H1 (cell line): Measurements from ENCODE around the gene AGBL1. TPM values are rescaled to one million over a fixed set of nuclear protein-coding genes. Genes with fewer than 3 reads are reported as not detected.

Source experiments
- CTCF ChIA-PET: fragments of 300-600 bp; sonication (Branson Sonifier 250); formaldehyde crosslinking; loops from one replicate; lab custom pipeline; 2021; ENCODE audit not compliant: partially characterized antibody; lab: Charles Lee
- POLR2A ChIA-PET: fragments of 300-600 bp; sonication (Branson Sonifier 250); formaldehyde crosslinking; loops from one replicate; lab custom pipeline; 2021; ENCODE audit warnings: inconsistent platforms; ENCODE audit not compliant: partially characterized antibody; lab: Charles Lee
- DNase-seq, 2 experiments: peaks; one replicate each; pipeline versions ENCODE4 v3.0.0 to v3.0.0-alpha.2; 2010 to 2022; ENCODE audit warnings: low spot score in 2 of 2, low read depth in 1 of 2, mixed read lengths in 1 of 2
- FAIRE-seq: peaks from 2 replicates; lab custom pipeline; 2011; peaks lifted over from hg19 to GRCh38; lab: Jason Lieb, UNC
- H2AFZ ChIP-seq: 2 replicates; pipeline ENCODE4 v1.8.1; 2012; ENCODE audit warnings: low read length, inconsistent platforms
- H2AK5ac ChIP-seq: 2 replicates; pipeline ENCODE4 v1.6.1; 2013; ENCODE audit warnings: low read depth, low read length
- H2BK120ac ChIP-seq: replicated peaks from 2 replicates; pipeline ENCODE3; 2013; ENCODE audit warnings: low read depth, low read length, inconsistent platforms
- H2BK12ac ChIP-seq: 2 replicates; pipeline ENCODE4 v1.6.1; 2013; ENCODE audit warnings: low read depth, low read length
- H2BK15ac ChIP-seq: 2 replicates; pipeline ENCODE4 v1.6.1; 2013; ENCODE audit warnings: low read length
- H2BK20ac ChIP-seq: 2 replicates; pipeline ENCODE4 v1.6.1; 2013; ENCODE audit warnings: low read length
- H2BK5ac ChIP-seq: 2 replicates; pipeline ENCODE4 v1.6.1; 2013; ENCODE audit warnings: low read depth, low read length
- H3K14ac ChIP-seq: 2 replicates; pipeline ENCODE4 v1.6.1; 2013; ENCODE audit warnings: inconsistent platforms; ENCODE audit not compliant: insufficient read length
- H3K18ac ChIP-seq: 2 replicates; pipeline ENCODE4 v1.6.1; 2013; ENCODE audit warnings: low read length; ENCODE audit errors: extremely low read depth
- H3K23ac ChIP-seq: 2 replicates; pipeline ENCODE4 v1.6.1; 2013; ENCODE audit warnings: inconsistent platforms; ENCODE audit not compliant: insufficient read length
- H3K23me2 ChIP-seq: 2 replicates; pipeline ENCODE4 v1.6.1; 2013; ENCODE audit warnings: low read depth, low read length
- H3K27ac ChIP-seq: 2 replicates; pipeline ENCODE4 v1.6.1; 2011; ENCODE audit warnings: low read depth, low read length, inconsistent platforms
- H3K27me3 ChIP-seq, 4 experiments: replicated peaks in 1 of 4; 1 replicate in 1 of 4; 2 replicates in 3 of 4; pipeline versions ENCODE4 v1.6.1 to v1.8.1; 2011 to 2013; ENCODE audit warnings: low read length in 3 of 4, mild to moderate bottlenecking in 3 of 4, inconsistent platforms in 2 of 4, mixed read lengths in 2 of 4, moderate library complexity in 1 of 4; ENCODE audit not compliant: control insufficient read depth in 3 of 4, insufficient read depth in 3 of 4; ENCODE audit errors: extremely low read depth in 1 of 4
- H3K36me3 ChIP-seq, 4 experiments: 2 replicates each; pipeline versions ENCODE4 v1.6.1 to v1.8.1; 2011 to 2013; ENCODE audit warnings: mild to moderate bottlenecking in 4 of 4, low read length in 3 of 4, moderate library complexity in 2 of 4, control low read depth in 1 of 4, inconsistent platforms in 1 of 4; ENCODE audit not compliant: insufficient read depth in 4 of 4, control insufficient read depth in 2 of 4
- H3K4ac ChIP-seq: replicated peaks from 2 replicates; pipeline ENCODE3; 2013; ENCODE audit warnings: low read length, low read depth, mixed read lengths, inconsistent platforms; ENCODE audit not compliant: insufficient read length
- H3K4me1 ChIP-seq, 4 experiments: replicated peaks in 1 of 4; 1 replicate in 1 of 4; 2 replicates in 3 of 4; pipeline versions ENCODE4 v1.6.1 to v1.8.1; 2011 to 2013; ENCODE audit warnings: low read length in 3 of 4, inconsistent platforms in 2 of 4, mixed read lengths in 1 of 4; ENCODE audit not compliant: insufficient read depth in 4 of 4, control insufficient read depth in 3 of 4
- H3K4me2 ChIP-seq, 2 experiments: 2 replicates each; pipeline versions ENCODE4 v1.6.1 to v1.8.1; 2011 to 2013; ENCODE audit warnings: low read depth in 2 of 2, low read length in 2 of 2, control low read depth in 1 of 2, inconsistent platforms in 1 of 2, mild to moderate bottlenecking in 1 of 2; ENCODE audit not compliant: insufficient read depth in 1 of 2
- H3K4me3 ChIP-seq, 4 experiments: fragments of 200-600, 300-600 bp in 1 of 4; sonication (generic), shearing (Covaris generic), sonication (Bioruptor Twin) in 1 of 4; 2 replicates each; pipeline versions ENCODE4 v1.5.1 to v1.8.1; 2011 to 2016; ENCODE audit warnings: low read length in 4 of 4, low read depth in 3 of 4, control low read depth in 2 of 4, inconsistent platforms in 2 of 4, mild to moderate bottlenecking in 2 of 4, mixed read lengths in 1 of 4, moderate library complexity in 1 of 4; ENCODE audit not compliant: insufficient read depth in 2 of 4; ENCODE audit errors: extremely low read depth in 1 of 4
- H3K56ac ChIP-seq: replicated peaks from 2 replicates; pipeline ENCODE3; 2013; ENCODE audit warnings: low read depth, mild to moderate bottlenecking, mixed read lengths, low read length, inconsistent platforms; ENCODE audit not compliant: insufficient read length
- H3K79me1 ChIP-seq: 2 replicates; pipeline ENCODE4 v1.6.1; 2013; ENCODE audit warnings: low read depth, low read length, control low read depth
- H3K79me2 ChIP-seq, 2 experiments: 2 replicates each; pipeline versions ENCODE4 v1.6.1 to v1.8.1; 2012 to 2013; ENCODE audit warnings: low read length in 2 of 2, mild to moderate bottlenecking in 2 of 2, inconsistent platforms in 1 of 2; ENCODE audit not compliant: insufficient read depth in 2 of 2, control insufficient read depth in 1 of 2
- H3K9ac ChIP-seq, 4 experiments: replicated peaks in 1 of 4; 1 replicate in 1 of 4; 2 replicates in 3 of 4; pipeline versions ENCODE4 v1.6.1 to v1.8.1; 2011 to 2013; ENCODE audit warnings: low read depth in 3 of 4, low read length in 3 of 4, control low read depth in 2 of 4, mild to moderate bottlenecking in 2 of 4, moderate library complexity in 2 of 4, inconsistent platforms in 1 of 4; ENCODE audit errors: extremely low read depth in 1 of 4
- H3K9me3 ChIP-seq, 2 experiments: 2 replicates each; pipeline versions ENCODE4 v1.6.1 to v1.8.1; 2012 to 2013; ENCODE audit warnings: mild to moderate bottlenecking in 2 of 2, moderate library complexity in 2 of 2, control low read depth in 1 of 2, inconsistent platforms in 1 of 2, low read depth in 1 of 2, low read length in 1 of 2, mixed read lengths in 1 of 2; ENCODE audit not compliant: insufficient read depth in 2 of 2
- H4K20me1 ChIP-seq, 2 experiments: replicated peaks in 1 of 2; 2 replicates each; pipeline versions ENCODE3 to v1.8.1; 2011 to 2013; ENCODE audit warnings: inconsistent platforms in 2 of 2, low read length in 2 of 2, mild to moderate bottlenecking in 1 of 2; ENCODE audit not compliant: insufficient read depth in 2 of 2, control insufficient read depth in 1 of 2
- H4K5ac ChIP-seq: 2 replicates; pipeline ENCODE4 v1.6.1; 2013; ENCODE audit warnings: low read length, low read depth, mixed read lengths, inconsistent platforms; ENCODE audit not compliant: insufficient read length
- H4K8ac ChIP-seq: 2 replicates; pipeline ENCODE4 v1.8.0; 2013; ENCODE audit warnings: mild to moderate bottlenecking, moderate library complexity, low read length, inconsistent platforms; ENCODE audit not compliant: insufficient read depth; ENCODE audit errors: extremely low read depth
- H4K91ac ChIP-seq: replicated peaks from 2 replicates; pipeline ENCODE3; 2013; ENCODE audit warnings: low read length, mixed read lengths, inconsistent platforms; ENCODE audit not compliant: insufficient read length
- ATF2 ChIP-seq: IDR thresholded peaks from 2 replicates; pipeline ENCODE4 v1.6.1; 2012; ENCODE audit warnings: low read length, inconsistent platforms
- CHD1 ChIP-seq: IDR thresholded peaks from 2 replicates; pipeline ENCODE4 v1.6.1; 2012; ENCODE audit warnings: low read depth, low read length, improper control_type of control experiment
- CHD2 ChIP-seq: IDR thresholded peaks from 2 replicates; pipeline ENCODE4 v1.6.1; 2012; ENCODE audit warnings: low read length, improper control_type of control experiment
- PHF8 ChIP-seq: fragments of 200-600 bp; sonication (generic); conservative IDR thresholded peaks from 2 replicates; pipeline ENCODE4 v1.7.1; 2012; ENCODE audit warnings: low read depth, mild to moderate bottlenecking, inconsistent platforms, low read length, moderate library complexity
- POLR2AphosphoS5 ChIP-seq: IDR thresholded peaks from 2 replicates; pipeline ENCODE4 v1.6.1; 2011; ENCODE audit warnings: low read depth, low read length
- POU5F1 ChIP-seq: IDR thresholded peaks from 2 replicates; pipeline ENCODE4 v1.6.1; 2011; ENCODE audit warnings: low read depth, mild to moderate bottlenecking, low read length, moderate library complexity
- TCF12 ChIP-seq: IDR thresholded peaks from 2 replicates; pipeline ENCODE4 v1.6.1; 2011; ENCODE audit warnings: low read depth, mild to moderate bottlenecking, low read length
- WGBS, 2 experiments: shearing (Covaris generic) in 1 of 2; methylation state at CpG; one replicate each; pipeline versions ENCODE4 v1.1.6 to v1.1.7; 2013 to 2015; ENCODE audit warnings: low lambda C conversion rate in 2 of 2, mixed read lengths in 2 of 2, inconsistent platforms in 1 of 2, low coverage in 1 of 2, missing lambda C conversion rate in 1 of 2; ENCODE audit not compliant: insufficient replicate concordance in 2 of 2, insufficient coverage in 1 of 2, insufficient read length in 1 of 2; ENCODE audit errors: extremely low coverage in 1 of 2, missing lambda C conversion rate in 1 of 2; 5-methylcytosine and 5-hydroxymethylcytosine counted together
- polyA plus RNA-seq, 7 experiments: library from polyadenylated mRNA; depleted of rRNA in 3 of 7; stranded (reverse) in 5 of 7; unstranded in 2 of 7; fragments of >200 nt in 5 of 7; fragments of 200-250 nt in 2 of 7; gene quantifications; 1 replicate in 5 of 7; 2 replicates in 1 of 7; 4 replicates in 1 of 7; pipeline versions ENCODE4 v1.2.1 to v1.2.3, GENCODE V29; 2011 to 2013; ENCODE audit warnings: missing spikeins in 2 of 7, mixed read lengths in 2 of 7
- total RNA-seq: library from RNA; stranded (reverse); fragmentation: NEBNext Ultra II Directional; extraction: Animal tissue kit (Norgen Biotek cat#: 25700); gene quantifications from 2 replicates; pipeline ENCODE4 v1.2.1, GENCODE V29; 2021

The AGBL1 gene
- total and polyA plus RNA-seq, 2 of the 8 experiments (the other 6 are each of a cell fraction or from before 2014, with no cell fraction given): not detected

DNA sequence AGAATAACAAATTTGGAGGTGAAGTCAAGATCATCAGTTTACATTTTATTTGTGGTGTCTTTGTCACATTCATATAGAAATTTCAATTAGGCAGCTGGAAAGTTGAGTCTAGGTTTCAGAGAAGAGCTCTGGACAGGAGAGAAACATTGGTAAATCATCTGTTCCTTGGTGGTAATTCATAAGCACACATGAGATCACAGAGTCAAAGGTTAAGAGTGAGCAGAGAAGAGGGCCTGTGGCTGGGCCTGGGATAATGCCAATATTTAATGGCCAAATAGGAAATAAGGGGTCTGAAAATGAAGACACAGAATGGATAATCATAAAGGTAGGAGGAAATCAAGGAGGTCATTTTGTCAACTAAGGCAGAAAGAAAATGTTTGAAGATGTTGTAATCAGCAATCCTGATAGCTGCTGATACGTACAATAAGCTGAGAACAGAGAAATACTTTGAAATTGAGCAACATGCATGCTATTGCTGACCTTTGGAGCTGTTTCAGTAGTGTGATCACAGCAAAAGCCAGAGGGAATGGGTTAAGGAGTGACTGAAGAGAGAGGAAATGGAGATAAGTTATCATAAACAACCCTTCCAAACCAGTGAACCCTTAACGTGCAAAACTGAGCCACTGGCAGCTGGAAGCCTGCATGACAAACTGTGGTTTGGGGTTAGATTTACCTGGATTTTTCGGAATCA lies 692.8 kb downstream of the AGBL1 start:
- POLR2A ChIA-PET: no interaction called here

More for the DNA sequence above, 692.8 kb downstream of the AGBL1 start:
- H2BK5ac ChIP-seq: no peak overlapping the region
- no peak overlapping the region for H4K8ac ChIP-seq
- H3K14ac ChIP-seq: no peak overlapping the region
- no peak overlapping the region for H3K56ac ChIP-seq
- no peak overlapping the region for H3K18ac ChIP-seq
- H3K79me1 ChIP-seq: no peaks in the 10 kb centered on the region
- H2AK5ac ChIP-seq: no peak overlapping the region
- H4K5ac ChIP-seq: no peak overlapping the region
- no peaks in the 10 kb centered on the region for H3K23me2 ChIP-seq
- no peak overlapping the region for H4K91ac ChIP-seq
- CTCF ChIA-PET: interaction anchor here (1.5 to 1.7 kb wide), 2 partner anchors 20 to 68 kb away, joined by 3 to 5 read pairs; no protein-coding TSS in a partner anchor
- H2BK20ac ChIP-seq: no peak overlapping the region
- WGBS, 2 experiments: 89% methylated on average over 3 of the region's 3 CpGs; no CpG with 5 or more reads in 1 of the 2 experiments
- H3K23ac ChIP-seq: no peak overlapping the region
- H2BK15ac ChIP-seq: no peak overlapping the region
- FAIRE-seq (no peak), DNase-seq (no peak)
- no peaks in the 10 kb centered on the region for H3K36me3 ChIP-seq
- TF ChIP-seq PHF8 (no peak), ATF2 (no peak), CHD1 (no peak), POLR2AphosphoS5 (no peak), TCF12 (no peak), CHD2 (no peak), POU5F1 (no peak)
- no peak overlapping the region for H3K27ac ChIP-seq
- no peaks in the 10 kb centered on the region for H3K9me3 ChIP-seq
- H2AFZ ChIP-seq: no peak overlapping the region
- no peaks in the 10 kb centered on the region for H3K4me1 ChIP-seq
- no peak overlapping the region for H3K4me3 ChIP-seq
- H3K79me2 ChIP-seq: no peaks in the 10 kb centered on the region
- H4K20me1 ChIP-seq: no peaks in the 10 kb centered on the region
- no peak overlapping the region for H2BK120ac ChIP-seq
- no peak overlapping the region for H3K9ac ChIP-seq
- H2BK12ac ChIP-seq: no peak overlapping the region
- no peak overlapping the region for H3K4ac ChIP-seq
- no peaks in the 10 kb centered on the region for H3K27me3 ChIP-seq
- no peak overlapping the region for H3K4me2 ChIP-seq
